H1 (cell line): ENCODE results near the gene OVCA2. TPM values are rescaled to one million over a fixed set of nuclear protein-coding genes. Genes with fewer than 3 reads are reported as not detected.
A peak's percentile ranks its signal among the peaks of the same experiment; 100 is the strongest.

Experiments
- CTCF ChIA-PET: fragments of 300-600 bp; sonication (Branson Sonifier 250); formaldehyde crosslinking; loops from one replicate; lab custom pipeline; 2021; ENCODE audit not compliant: partially characterized antibody; lab: Charles Lee
- POLR2A ChIA-PET: fragments of 300-600 bp; sonication (Branson Sonifier 250); formaldehyde crosslinking; loops from one replicate; lab custom pipeline; 2021; ENCODE audit warnings: inconsistent platforms; ENCODE audit not compliant: partially characterized antibody; lab: Charles Lee
- DNase-seq, 2 experiments: peaks; one replicate each; pipeline versions ENCODE4 v3.0.0 to v3.0.0-alpha.2; 2010 to 2022; ENCODE audit warnings: low spot score in 2 of 2, low read depth in 1 of 2, mixed read lengths in 1 of 2
- FAIRE-seq: peaks from 2 replicates; lab custom pipeline; 2011; peaks lifted over from hg19 to GRCh38; lab: Jason Lieb, UNC
- H2AFZ ChIP-seq: 2 replicates; pipeline ENCODE4 v1.8.1; 2012; ENCODE audit warnings: low read length, inconsistent platforms
- H2AK5ac ChIP-seq: 2 replicates; pipeline ENCODE4 v1.6.1; 2013; ENCODE audit warnings: low read depth, low read length
- H2BK120ac ChIP-seq: replicated peaks from 2 replicates; pipeline ENCODE3; 2013; ENCODE audit warnings: low read depth, low read length, inconsistent platforms
- H2BK12ac ChIP-seq: 2 replicates; pipeline ENCODE4 v1.6.1; 2013; ENCODE audit warnings: low read depth, low read length
- H2BK15ac ChIP-seq: 2 replicates; pipeline ENCODE4 v1.6.1; 2013; ENCODE audit warnings: low read length
- H2BK20ac ChIP-seq: 2 replicates; pipeline ENCODE4 v1.6.1; 2013; ENCODE audit warnings: low read length
- H2BK5ac ChIP-seq: 2 replicates; pipeline ENCODE4 v1.6.1; 2013; ENCODE audit warnings: low read depth, low read length
- H3K14ac ChIP-seq: 2 replicates; pipeline ENCODE4 v1.6.1; 2013; ENCODE audit warnings: inconsistent platforms; ENCODE audit not compliant: insufficient read length
- H3K18ac ChIP-seq: 2 replicates; pipeline ENCODE4 v1.6.1; 2013; ENCODE audit warnings: low read length; ENCODE audit errors: extremely low read depth
- H3K23ac ChIP-seq: 2 replicates; pipeline ENCODE4 v1.6.1; 2013; ENCODE audit warnings: inconsistent platforms; ENCODE audit not compliant: insufficient read length
- H3K23me2 ChIP-seq: 2 replicates; pipeline ENCODE4 v1.6.1; 2013; ENCODE audit warnings: low read depth, low read length
- H3K27ac ChIP-seq: 2 replicates; pipeline ENCODE4 v1.6.1; 2011; ENCODE audit warnings: low read depth, low read length, inconsistent platforms
- H3K27me3 ChIP-seq, 4 experiments: replicated peaks in 1 of 4; 1 replicate in 1 of 4; 2 replicates in 3 of 4; pipeline versions ENCODE4 v1.6.1 to v1.8.1; 2011 to 2013; ENCODE audit warnings: low read length in 3 of 4, mild to moderate bottlenecking in 3 of 4, inconsistent platforms in 2 of 4, mixed read lengths in 2 of 4, moderate library complexity in 1 of 4; ENCODE audit not compliant: control insufficient read depth in 3 of 4, insufficient read depth in 3 of 4; ENCODE audit errors: extremely low read depth in 1 of 4
- H3K36me3 ChIP-seq, 4 experiments: 2 replicates each; pipeline versions ENCODE4 v1.6.1 to v1.8.1; 2011 to 2013; ENCODE audit warnings: mild to moderate bottlenecking in 4 of 4, low read length in 3 of 4, moderate library complexity in 2 of 4, control low read depth in 1 of 4, inconsistent platforms in 1 of 4; ENCODE audit not compliant: insufficient read depth in 4 of 4, control insufficient read depth in 2 of 4
- H3K4ac ChIP-seq: replicated peaks from 2 replicates; pipeline ENCODE3; 2013; ENCODE audit warnings: low read length, low read depth, mixed read lengths, inconsistent platforms; ENCODE audit not compliant: insufficient read length
- H3K4me1 ChIP-seq, 4 experiments: replicated peaks in 1 of 4; 1 replicate in 1 of 4; 2 replicates in 3 of 4; pipeline versions ENCODE4 v1.6.1 to v1.8.1; 2011 to 2013; ENCODE audit warnings: low read length in 3 of 4, inconsistent platforms in 2 of 4, mixed read lengths in 1 of 4; ENCODE audit not compliant: insufficient read depth in 4 of 4, control insufficient read depth in 3 of 4
- H3K4me2 ChIP-seq, 2 experiments: 2 replicates each; pipeline versions ENCODE4 v1.6.1 to v1.8.1; 2011 to 2013; ENCODE audit warnings: low read depth in 2 of 2, low read length in 2 of 2, control low read depth in 1 of 2, inconsistent platforms in 1 of 2, mild to moderate bottlenecking in 1 of 2; ENCODE audit not compliant: insufficient read depth in 1 of 2
- H3K4me3 ChIP-seq, 4 experiments: fragments of 200-600, 300-600 bp in 1 of 4; sonication (generic), shearing (Covaris generic), sonication (Bioruptor Twin) in 1 of 4; 2 replicates each; pipeline versions ENCODE4 v1.5.1 to v1.8.1; 2011 to 2016; ENCODE audit warnings: low read length in 4 of 4, low read depth in 3 of 4, control low read depth in 2 of 4, inconsistent platforms in 2 of 4, mild to moderate bottlenecking in 2 of 4, mixed read lengths in 1 of 4, moderate library complexity in 1 of 4; ENCODE audit not compliant: insufficient read depth in 2 of 4; ENCODE audit errors: extremely low read depth in 1 of 4
- H3K56ac ChIP-seq: replicated peaks from 2 replicates; pipeline ENCODE3; 2013; ENCODE audit warnings: low read depth, mild to moderate bottlenecking, mixed read lengths, low read length, inconsistent platforms; ENCODE audit not compliant: insufficient read length
- H3K79me1 ChIP-seq: 2 replicates; pipeline ENCODE4 v1.6.1; 2013; ENCODE audit warnings: low read depth, low read length, control low read depth
- H3K79me2 ChIP-seq, 2 experiments: 2 replicates each; pipeline versions ENCODE4 v1.6.1 to v1.8.1; 2012 to 2013; ENCODE audit warnings: low read length in 2 of 2, mild to moderate bottlenecking in 2 of 2, inconsistent platforms in 1 of 2; ENCODE audit not compliant: insufficient read depth in 2 of 2, control insufficient read depth in 1 of 2
- H3K9ac ChIP-seq, 4 experiments: replicated peaks in 1 of 4; 1 replicate in 1 of 4; 2 replicates in 3 of 4; pipeline versions ENCODE4 v1.6.1 to v1.8.1; 2011 to 2013; ENCODE audit warnings: low read depth in 3 of 4, low read length in 3 of 4, control low read depth in 2 of 4, mild to moderate bottlenecking in 2 of 4, moderate library complexity in 2 of 4, inconsistent platforms in 1 of 4; ENCODE audit errors: extremely low read depth in 1 of 4
- H3K9me3 ChIP-seq, 2 experiments: 2 replicates each; pipeline versions ENCODE4 v1.6.1 to v1.8.1; 2012 to 2013; ENCODE audit warnings: mild to moderate bottlenecking in 2 of 2, moderate library complexity in 2 of 2, control low read depth in 1 of 2, inconsistent platforms in 1 of 2, low read depth in 1 of 2, low read length in 1 of 2, mixed read lengths in 1 of 2; ENCODE audit not compliant: insufficient read depth in 2 of 2
- H4K20me1 ChIP-seq, 2 experiments: replicated peaks in 1 of 2; 2 replicates each; pipeline versions ENCODE3 to v1.8.1; 2011 to 2013; ENCODE audit warnings: inconsistent platforms in 2 of 2, low read length in 2 of 2, mild to moderate bottlenecking in 1 of 2; ENCODE audit not compliant: insufficient read depth in 2 of 2, control insufficient read depth in 1 of 2
- H4K5ac ChIP-seq: 2 replicates; pipeline ENCODE4 v1.6.1; 2013; ENCODE audit warnings: low read length, low read depth, mixed read lengths, inconsistent platforms; ENCODE audit not compliant: insufficient read length
- H4K8ac ChIP-seq: 2 replicates; pipeline ENCODE4 v1.8.0; 2013; ENCODE audit warnings: mild to moderate bottlenecking, moderate library complexity, low read length, inconsistent platforms; ENCODE audit not compliant: insufficient read depth; ENCODE audit errors: extremely low read depth
- H4K91ac ChIP-seq: replicated peaks from 2 replicates; pipeline ENCODE3; 2013; ENCODE audit warnings: low read length, mixed read lengths, inconsistent platforms; ENCODE audit not compliant: insufficient read length
- CBX8 ChIP-seq: fragments of 300-800, 300-1000 bp; sonication (generic); IDR thresholded peaks from 2 replicates; pipeline ENCODE4 v1.7.1; 2016; ENCODE audit warnings: low read depth, low read length, borderline replicate concordance
- EGR1 ChIP-seq: IDR thresholded peaks from 2 replicates; pipeline ENCODE4 v1.6.1; 2011; ENCODE audit warnings: low read depth, low read length, borderline replicate concordance
- EP300 ChIP-seq, 2 experiments: IDR thresholded peaks; 1 replicate in 1 of 2; 2 replicates in 1 of 2; pipeline ENCODE4 v1.6.1; 2011 to 2012; ENCODE audit warnings: low read depth in 2 of 2, low read length in 2 of 2, mild to moderate bottlenecking in 2 of 2, borderline replicate concordance in 1 of 2, inconsistent platforms in 1 of 2, moderate library complexity in 1 of 2
- EZH2 ChIP-seq: fragments of 200-600 bp; sonication (generic); IDR thresholded peaks from 2 replicates; pipeline ENCODE4 v1.7.1; 2012; ENCODE audit warnings: low read depth, mild to moderate bottlenecking, moderate library complexity, low read length, inconsistent platforms; ENCODE audit not compliant: severe bottlenecking
- GABPA ChIP-seq: IDR thresholded peaks from 2 replicates; pipeline ENCODE4 v1.6.1; 2011; ENCODE audit warnings: mild to moderate bottlenecking, low read length, moderate library complexity, borderline replicate concordance; ENCODE audit not compliant: insufficient read depth
- JUND ChIP-seq: IDR thresholded peaks from 2 replicates; pipeline ENCODE4 v1.6.1; 2011; ENCODE audit warnings: mild to moderate bottlenecking, improper control_type of control experiment, low read length
- SIRT6 ChIP-seq: IDR thresholded peaks from one replicate; pipeline ENCODE4 v1.7.1; 2012; ENCODE audit warnings: low read length, inconsistent platforms
- SUZ12 ChIP-seq: fragments of 200-600 bp; sonication (generic); IDR thresholded peaks from 2 replicates; pipeline ENCODE4 v1.6.1; 2012; ENCODE audit warnings: mild to moderate bottlenecking, inconsistent platforms, low read length, moderate library complexity, mixed read lengths
- TBP ChIP-seq: IDR thresholded peaks from 2 replicates; pipeline ENCODE4 v1.6.1; 2011; ENCODE audit warnings: low read depth, low read length, improper control_type of control experiment
- TCF12 ChIP-seq: IDR thresholded peaks from 2 replicates; pipeline ENCODE4 v1.6.1; 2011; ENCODE audit warnings: low read depth, mild to moderate bottlenecking, low read length
- YY1 ChIP-seq: IDR thresholded peaks from 2 replicates; pipeline ENCODE4 v1.6.1; 2011; ENCODE audit warnings: low read depth, mild to moderate bottlenecking, low read length
- WGBS, 2 experiments: shearing (Covaris generic) in 1 of 2; methylation state at CpG; one replicate each; pipeline versions ENCODE4 v1.1.6 to v1.1.7; 2013 to 2015; ENCODE audit warnings: low lambda C conversion rate in 2 of 2, mixed read lengths in 2 of 2, inconsistent platforms in 1 of 2, low coverage in 1 of 2, missing lambda C conversion rate in 1 of 2; ENCODE audit not compliant: insufficient replicate concordance in 2 of 2, insufficient coverage in 1 of 2, insufficient read length in 1 of 2; ENCODE audit errors: extremely low coverage in 1 of 2, missing lambda C conversion rate in 1 of 2; 5-methylcytosine and 5-hydroxymethylcytosine counted together
- polyA plus RNA-seq, 7 experiments: library from polyadenylated mRNA; depleted of rRNA in 3 of 7; stranded (reverse) in 5 of 7; unstranded in 2 of 7; fragments of >200 nt in 5 of 7; fragments of 200-250 nt in 2 of 7; gene quantifications; 1 replicate in 5 of 7; 2 replicates in 1 of 7; 4 replicates in 1 of 7; pipeline versions ENCODE4 v1.2.1 to v1.2.3, GENCODE V29; 2011 to 2013; ENCODE audit warnings: missing spikeins in 2 of 7, mixed read lengths in 2 of 7
- total RNA-seq: library from RNA; stranded (reverse); fragmentation: NEBNext Ultra II Directional; extraction: Animal tissue kit (Norgen Biotek cat#: 25700); gene quantifications from 2 replicates; pipeline ENCODE4 v1.2.1, GENCODE V29; 2021
- TF ChIP-seq, protein P1 (sequence below): IDR thresholded peaks from 2 replicates; pipeline ENCODE4 v1.6.1; 2011; ENCODE audit warnings: low read length, improper control_type of control experiment

The OVCA2 gene
- total and polyA plus RNA-seq, 2 of the 8 experiments (the other 6 are each of a cell fraction or from before 2014, with no cell fraction given), result 15.3 to 37.0 TPM

DNA sequence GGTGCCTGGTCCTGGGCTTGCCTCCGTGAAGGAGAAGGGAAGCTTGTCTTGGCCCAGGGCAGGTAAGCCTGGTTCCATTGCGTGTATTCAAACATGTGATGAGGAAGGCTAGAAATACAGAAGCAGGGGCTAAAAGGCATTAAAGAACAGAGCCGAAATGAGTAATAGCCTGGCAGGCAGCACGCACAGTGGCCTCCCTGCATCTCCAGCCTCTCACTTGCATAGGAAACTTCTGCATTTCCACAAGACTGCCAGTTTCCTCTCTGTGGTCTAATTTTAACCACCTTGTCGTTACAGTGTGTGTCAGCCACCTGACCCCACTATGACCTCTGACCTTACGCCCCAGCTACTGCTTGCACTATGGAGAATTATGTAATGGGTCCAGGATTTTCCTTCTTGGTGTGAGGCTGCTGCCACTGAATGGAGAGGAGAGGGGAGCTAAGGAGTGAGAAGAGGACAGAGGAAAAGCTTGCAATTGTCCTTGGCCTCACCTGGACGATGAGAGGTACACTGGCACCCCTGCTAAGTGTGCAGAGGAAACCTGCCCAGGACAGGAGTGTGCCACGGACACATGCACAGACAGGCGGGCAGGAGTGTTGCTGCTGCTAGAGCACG lies 45.9 kb downstream of the OVCA2 start:
- no peak for TF ChIP-seq EGR1
- no peak for TF ChIP-seq SIRT6
- no peak for TF ChIP-seq EZH2
- no peak for TF ChIP-seq JUND
- TF ChIP-seq TCF12, result no peak
- no peak for TF ChIP-seq TBP
- no peak for TF ChIP-seq SUZ12
- no peak for TF ChIP-seq EP300 (IDR thresholded peaks at IDR 0.05; ENCODE audit: borderline replicate concordance in 1 of 2, low read depth in 2 of 2, low read length in 2 of 2)
- no peak for TF ChIP-seq GABPA
- no peak for TF ChIP-seq YY1
- no peak for TF ChIP-seq CBX8
- TF ChIP-seq, protein P1, sequence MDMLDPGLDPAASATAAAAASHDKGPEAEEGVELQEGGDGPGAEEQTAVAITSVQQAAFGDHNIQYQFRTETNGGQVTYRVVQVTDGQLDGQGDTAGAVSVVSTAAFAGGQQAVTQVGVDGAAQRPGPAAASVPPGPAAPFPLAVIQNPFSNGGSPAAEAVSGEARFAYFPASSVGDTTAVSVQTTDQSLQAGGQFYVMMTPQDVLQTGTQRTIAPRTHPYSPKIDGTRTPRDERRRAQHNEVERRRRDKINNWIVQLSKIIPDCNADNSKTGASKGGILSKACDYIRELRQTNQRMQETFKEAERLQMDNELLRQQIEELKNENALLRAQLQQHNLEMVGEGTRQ, result no peak
- Histone ChIP-seq H3K79me1 (no peaks in the 10 kb centered on the region), H2AK5ac (no peak overlapping the region), H3K14ac (no peak overlapping the region), H3K4ac (no peak overlapping the region), H3K79me2 (no peaks in the 10 kb centered on the region), H4K91ac (no peak overlapping the region), H2BK12ac (no peak overlapping the region), H3K27me3 (no peaks in the 10 kb centered on the region), H3K9ac (no peak overlapping the region), H3K4me1 (peaks cover 0 to 15% (median 4%) of the 10 kb centered on the region in 4 experiments; a peak in 4 of 7 replicates), H3K9me3 (no peaks in the 10 kb centered on the region), H3K4me2 (no peak overlapping the region), H2BK5ac (peak overlapping the region; percentile 37; the same call in 1 of the 2 replicates), H3K23me2 (no peaks in the 10 kb centered on the region), H3K18ac (no peak overlapping the region), H3K4me3 (no peak overlapping the region), H3K56ac (no peak overlapping the region), H3K27ac (no peak overlapping the region), H2BK20ac (no peak overlapping the region), H3K23ac (no peak overlapping the region), H4K20me1 (peaks cover 0 to 5% of the 10 kb centered on the region in 2 experiments), H2BK15ac (no peak overlapping the region), H3K36me3 (no peaks in the 10 kb centered on the region), H4K8ac (no peak overlapping the region), H4K5ac (no peak overlapping the region), H2AFZ (no peak overlapping the region), H2BK120ac (no peak overlapping the region)
- DNase-seq, result no peak
- ChIA-PET POLR2A (interaction anchor here (0.7 to 1.2 kb wide), 2 partner anchors 17 to 33 kb away, joined by 3 read pairs; partner anchors contain the start of gene HIC1), CTCF (interaction anchor here (0.6 to 3.5 kb wide), 8 partner anchors 17 to 176 kb away, joined by 3 to 9 read pairs (median 4); partner anchors contain the start of gene HIC1)
- 90% methylated on average over 10 of the region's 10 CpGs; no CpG with 5 or more reads in 1 of the 2 experiments for WGBS, 2 experiments
- no peak for FAIRE-seq
